HG03432 (cell line): ENCODE measurements around the gene MRPL18.

Experiments
- ATAC-seq: cut with Tn5 transposase; IDR thresholded peaks from one replicate; pipeline ENCODE4 v1.9.1; 2021; ENCODE audit warnings: mild to moderate bottlenecking, moderate library complexity; ENCODE audit not compliant: unreplicated experiment

Gene MRPL18

GRCh38 chr6:159838020-159838744 lies 47.9 kb downstream of the MRPL18 start:
- no peak for ATAC-seq

- no peak for ATAC-seq
These were observed 51.8 kb downstream of the MRPL18 start for GRCh38 chr6:159842035-159842434.

DNA sequence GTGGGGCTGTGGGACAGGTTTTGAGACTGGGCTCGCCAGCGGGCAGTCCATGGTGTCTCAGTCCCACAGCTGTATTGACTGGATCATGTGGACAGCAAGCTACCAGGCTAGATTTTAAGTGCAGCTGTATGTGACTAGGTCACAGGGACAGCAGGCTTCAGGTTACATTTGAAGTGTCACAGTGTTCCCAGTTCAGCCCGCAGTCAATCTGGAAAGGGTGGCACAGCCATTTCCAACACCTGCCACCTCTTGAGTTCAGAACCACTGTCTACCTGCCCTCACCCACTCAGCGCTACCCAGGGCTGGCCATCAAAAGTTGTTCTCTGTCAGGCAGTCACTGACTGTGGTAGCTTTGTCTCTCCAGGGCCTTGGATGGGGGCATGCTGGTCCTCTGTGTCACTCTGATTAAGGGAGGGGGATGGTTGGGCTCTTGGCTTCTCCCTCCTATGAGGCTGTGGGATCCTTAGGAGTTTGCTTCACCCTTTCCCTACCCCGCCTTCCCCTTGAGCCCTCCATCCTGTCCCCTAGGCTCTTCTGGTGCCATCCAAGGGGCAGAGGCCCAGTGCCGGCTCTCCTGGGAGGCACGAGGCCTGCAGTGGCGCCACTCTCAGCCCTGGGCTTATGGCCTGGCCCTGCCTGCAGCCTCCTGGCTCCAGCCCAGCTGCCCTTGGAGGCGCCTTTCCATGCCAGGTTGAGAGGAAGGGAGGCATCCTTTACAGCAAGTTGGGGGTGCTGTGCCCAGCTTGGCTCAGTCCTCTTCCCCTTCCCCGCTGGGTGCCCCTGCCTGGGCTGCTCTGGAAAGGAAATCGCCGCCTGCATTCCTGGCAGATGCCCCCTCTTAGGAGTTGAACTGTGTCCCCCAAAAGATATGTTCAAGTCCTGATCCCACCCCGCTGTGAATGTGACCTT lies 54.7 kb downstream of the MRPL18 start:
- ATAC-seq: no peak
